BE2C (cell line): Measurements from ENCODE around the gene CIRBP.
"Not testable (repeated sequence)": the region's sequence is repeated elsewhere in the genome, so short reads cannot be mapped to it uniquely, and the experiment has no call there.

Experiments used
- DNase-seq: peaks from one replicate; pipeline ENCODE4 v3.0.0-alpha.2; 2020
- H3K27me3 ChIP-seq: fragments of 250-450 bp; sonication (Bioruptor Pico); 2 replicates; pipeline ENCODE4 v1.5.1; 2020; ENCODE audit warnings: mild to moderate bottlenecking
- H3K36me3 ChIP-seq: fragments of 250-450 bp; sonication (Bioruptor Pico); 2 replicates; pipeline ENCODE4 v1.5.1; 2020; ENCODE audit warnings: mild to moderate bottlenecking
- H3K4me1 ChIP-seq: fragments of 250-450 bp; sonication (Bioruptor Pico); 2 replicates; pipeline ENCODE4 v1.5.1; 2020
- H3K4me3 ChIP-seq: 2 replicates; pipeline ENCODE4 v1.5.1; 2011; ENCODE audit warnings: low read depth, low read length
- H3K9me3 ChIP-seq: fragments of 250-450 bp; sonication (Bioruptor Pico); 2 replicates; pipeline ENCODE4 v1.5.1; 2020
- CTCF ChIP-seq: IDR thresholded peaks from 2 replicates; pipeline ENCODE4 v1.5.1; 2012; ENCODE audit warnings: mild to moderate bottlenecking, low read depth, low read length

The CIRBP gene

GRCh38 chr19:1316466-1316865 is 47.3 kb downstream of the CIRBP start:
- Histone ChIP-seq H3K27me3 (no peaks in the 10 kb centered on the region), H3K4me3 (no peak overlapping the region), H3K9me3 (no peaks in the 10 kb centered on the region), H3K4me1 (peaks cover 6% of the 10 kb centered on the region), H3K36me3 (no peaks in the 10 kb centered on the region)
- no peak for TF ChIP-seq CTCF
- no peak for DNase-seq

GRCh38 chr19:1317274-1318003 is 48.3 kb downstream of the CIRBP start:
- peaks cover 6% of the 10 kb centered on the region for H3K4me1 ChIP-seq
- no peaks in the 10 kb centered on the region for H3K9me3 ChIP-seq
- DNase-seq: no peak
- H3K36me3 ChIP-seq: no peaks in the 10 kb centered on the region
- H3K4me3 ChIP-seq: no peak overlapping the region
- TF ChIP-seq CTCF: no peak
- no peaks in the 10 kb centered on the region for H3K27me3 ChIP-seq

GRCh38 chr19:1318678-1319471 is 49.7 kb downstream of the CIRBP start:
- H3K27me3 ChIP-seq: no peaks in the 10 kb centered on the region

GRCh38 chr19:1320282-1320650 is 51.1 kb downstream of the CIRBP start:
- not testable (repeated sequence) for H3K27me3 ChIP-seq, H3K4me1 ChIP-seq, H3K9me3 ChIP-seq, H3K36me3 ChIP-seq, DNase-seq, H3K4me3 ChIP-seq

More at GRCh38 chr19:1318678-1319471, 49.7 kb downstream of the CIRBP start:
- H3K36me3 ChIP-seq: no peaks in the 10 kb centered on the region
- DNase-seq: no peak
- H3K9me3 ChIP-seq: no peaks in the 10 kb centered on the region
- H3K4me3 ChIP-seq: no peak overlapping the region
- no peak; the same call in 1 of the 2 replicates for TF ChIP-seq CTCF
- no peaks in the 10 kb centered on the region for H3K4me1 ChIP-seq

GRCh38 chr19:1321539-1321938 is 52.4 kb downstream of the CIRBP start:
- Histone ChIP-seq H3K36me3 (no peaks in the 10 kb centered on the region), H3K4me1 (no peaks in the 10 kb centered on the region), H3K9me3 (no peaks in the 10 kb centered on the region), H3K4me3 (no peak overlapping the region), H3K27me3 (no peaks in the 10 kb centered on the region; the same call in 1 of the 2 replicates)
- no peak for DNase-seq
- no peak for TF ChIP-seq CTCF

- no peak overlapping the region for H3K4me3 ChIP-seq
- no peaks in the 10 kb centered on the region for H3K36me3 ChIP-seq
- no peak for TF ChIP-seq CTCF
- H3K4me1 ChIP-seq: no peaks in the 10 kb centered on the region
- DNase-seq: no peak
- no peaks in the 10 kb centered on the region; the same call in 1 of the 2 replicates for H3K27me3 ChIP-seq
- no peaks in the 10 kb centered on the region for H3K9me3 ChIP-seq
Observed at GRCh38 chr19:1322198-1322981, 53.3 kb downstream of the CIRBP start.
